ENCODE measurements around the gene GPC1. TPM values are rescaled to one million over a fixed set of nuclear protein-coding genes. Genes with fewer than 3 reads are reported as not detected.

Gene GPC1
- total and polyA plus RNA-seq, 11 donors, result 131 to 316 (median 193) TPM

- DNase-seq, result peak in 3 of 5 donors; percentile 4 to 38 (median 21)
Observed at GRCh38 chr2:240479111-240479501, 43.6 kb downstream of the GPC1 start.

GRCh38 chr2:240480834-240481623 lies 45.6 kb downstream of the GPC1 start:
- Histone ChIP-seq H3K27ac (no peak overlapping the region), H3K4me1 (no peaks in the 10 kb centered on the region), H3K4me3 (no peak overlapping the region), H3K27me3 (no peaks in the 10 kb centered on the region), H3K9me3 (peaks cover 0 to 31% (median 6%) of the 10 kb centered on the region in 12 donors), H3K36me3 (no peaks in the 10 kb centered on the region)
- intact Hi-C loops (cut with DNase I), result no loop called here
- TF ChIP-seq CTCF (IDR thresholded peaks at IDR 0.05) (no peak), POLR2A (IDR thresholded peaks at IDR 0.05) (no peak)
- WGBS, 4 donors, result 91 to 96% (median 94%) methylated on average over 18 to 25 of the region's 25 CpGs
- DNase-seq (peak in 3 of 5 donors; percentile 5 to 54 (median 22)), ATAC-seq (no peak)

More at GRCh38 chr2:240479111-240479501, 43.6 kb downstream of the GPC1 start:
- H3K27me3 ChIP-seq, result no peaks in the 10 kb centered on the region
- H3K9me3 ChIP-seq, result peaks cover 0 to 32% (median 11%) of the 10 kb centered on the region in 12 donors
- H3K27ac ChIP-seq, result no peak overlapping the region
- intact Hi-C loops (cut with DNase I), result no loop called here
- ATAC-seq, result peak in 1 of 4 donors; percentile 18
- TF ChIP-seq CTCF (IDR thresholded peaks at IDR 0.05) (no peak), POLR2A (IDR thresholded peaks at IDR 0.05) (no peak)
- no peaks in the 10 kb centered on the region for H3K36me3 ChIP-seq
- no peaks in the 10 kb centered on the region for H3K4me1 ChIP-seq
- 83 to 88% (median 85%) methylated on average over 11 to 12 of the region's 12 CpGs for WGBS, 4 donors
- no peak overlapping the region for H3K4me3 ChIP-seq

- Histone ChIP-seq H3K4me1 (no peaks in the 10 kb centered on the region), H3K27me3 (no peaks in the 10 kb centered on the region), H3K36me3 (no peaks in the 10 kb centered on the region), H3K4me3 (no peak overlapping the region), H3K27ac (no peak overlapping the region), H3K9me3 (peaks cover 0 to 31% (median 9%) of the 10 kb centered on the region in 12 donors)
- intact Hi-C loops (cut with DNase I), result no loop called here
- DNase-seq, result peak in 2 of 5 donors; percentile 21 to 51
- TF ChIP-seq POLR2A (IDR thresholded peaks at IDR 0.05) (no peak), CTCF (IDR thresholded peaks at IDR 0.05) (no peak)
- ATAC-seq, result peak in 2 of 4 donors; percentile 18 to 22
- WGBS, 4 donors, result 94 to 100% (median 96%) methylated on average over 1 to 5 of the region's 5 CpGs
Observed at GRCh38 chr2:240481720-240482119, 46.3 kb downstream of the GPC1 start.

- Histone ChIP-seq H3K27ac (no peak overlapping the region), H3K4me1 (no peaks in the 10 kb centered on the region), H3K27me3 (no peaks in the 10 kb centered on the region), H3K4me3 (no peak overlapping the region), H3K9me3 (peaks cover 0 to 35% (median 12%) of the 10 kb centered on the region in 12 donors), H3K36me3 (no peaks in the 10 kb centered on the region)
- WGBS, 4 donors, result 89 to 97% (median 94%) methylated on average over 10 to 11 of the region's 11 CpGs
- DNase-seq (peak in 1 of 5 donors; percentile 44), ATAC-seq (no peak)
- intact Hi-C loops (cut with DNase I), result no loop called here
- TF ChIP-seq CTCF (IDR thresholded peaks at IDR 0.05), result no peak
- no peak for TF ChIP-seq POLR2A (IDR thresholded peaks at IDR 0.05)
Observed at GRCh38 chr2:240482141-240482540, 46.7 kb downstream of the GPC1 start.

Data from heart left ventricle (tissue), 16 donors.